NCI-H2227 (cell line): ENCODE data around the gene IARS1.

ENCODE experiments used
- DNase-seq: peaks from one replicate; lab custom pipeline; 2025; ENCODE audit not compliant: unreplicated experiment; lab: John Stamatoyannopoulos, UW

The IARS1 gene

GRCh38 chr9:92293452-92294296, at the start of gene IARS1:
IARS1 (minus strand) TSS chr9:92293697; CDS start chr9:92289419, 4,278 bp downstream.
- peak; percentile 96 for DNase-seq

DNA sequence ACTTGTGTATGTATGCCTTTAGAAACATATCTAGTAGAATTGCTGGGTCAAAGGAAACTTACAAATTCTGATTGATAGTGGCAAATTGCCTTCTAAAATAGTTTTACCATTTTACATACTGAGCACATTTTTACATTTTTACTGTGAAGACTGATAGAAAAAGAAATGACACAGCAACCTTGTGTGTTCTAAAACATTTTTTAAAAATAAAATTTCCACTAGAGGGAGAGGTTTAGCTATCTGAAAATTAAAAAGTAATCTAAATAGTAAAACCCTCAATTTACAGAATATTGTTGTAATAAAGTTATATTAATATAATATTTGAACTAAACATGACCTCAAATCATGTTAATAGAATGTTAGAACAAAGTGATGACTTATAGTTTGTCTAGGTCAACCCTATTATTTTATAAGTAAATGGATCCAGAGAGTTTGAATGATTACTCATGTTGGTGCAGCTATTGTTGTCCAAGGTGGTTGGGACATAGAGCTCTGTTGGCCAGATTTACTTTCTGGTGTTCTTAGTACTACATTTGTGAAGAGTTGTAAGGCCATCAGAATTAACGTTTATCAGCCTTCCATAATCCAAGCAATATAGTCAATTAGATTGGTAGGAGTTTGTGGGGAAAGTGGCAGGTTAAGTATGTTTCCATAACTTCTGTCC, 49.5 kb upstream of the IARS1 start:
- DNase-seq: no peak

- DNase-seq: no peak
These were observed 48.1 kb upstream of the IARS1 start for GRCh38 chr9:92341578-92341977.

- no peak for DNase-seq
These were observed 39.8 kb upstream of the IARS1 start for GRCh38 chr9:92333282-92333634.

DNA sequence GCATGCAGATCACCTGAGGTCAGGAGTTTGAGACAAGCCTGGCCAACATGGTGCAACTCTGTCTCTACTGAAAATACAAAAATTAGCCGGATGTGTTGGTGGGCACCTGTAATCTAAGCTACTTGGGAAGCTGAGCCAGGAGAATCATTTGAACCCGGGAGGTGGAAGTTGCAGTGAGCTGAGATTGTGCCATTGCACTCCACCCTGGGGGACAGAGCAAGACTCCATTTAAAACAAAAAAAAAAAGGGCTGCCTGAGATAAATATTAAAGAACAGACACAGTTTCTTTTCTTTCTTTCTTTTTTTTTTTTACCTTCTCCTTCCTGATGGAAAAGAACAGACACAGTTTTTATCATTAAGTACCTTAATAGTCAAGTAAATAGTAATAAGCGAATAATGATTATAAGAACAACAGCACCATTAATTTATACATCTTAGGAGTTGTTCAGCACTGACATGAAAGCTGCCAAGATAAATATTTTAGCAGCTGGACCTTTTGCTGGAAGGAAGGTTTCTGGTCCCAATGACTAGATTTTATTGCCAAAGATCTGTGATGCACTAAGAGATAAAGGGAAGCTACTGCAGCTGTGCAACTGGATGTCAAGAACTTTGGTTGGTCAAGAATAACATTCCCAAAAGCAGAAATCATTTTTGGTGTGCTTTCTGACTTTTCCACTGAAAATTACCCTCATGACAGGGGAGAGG, 39.2 kb upstream of the IARS1 start:
- no peak for DNase-seq

- peak; percentile 22 for DNase-seq
These were observed 34.7 kb upstream of the IARS1 start for GRCh38 chr9:92328225-92328624.

GRCh38 chr9:92327283-92327850, 33.9 kb upstream of the IARS1 start:
- DNase-seq: no peak

- no peak for DNase-seq
These were observed 32.5 kb upstream of the IARS1 start for GRCh38 chr9:92325991-92326500.

GRCh38 chr9:92325269-92325990, 31.9 kb upstream of the IARS1 start, which contains the start of the genes CENPP and NOL8:
CENPP (plus strand) TSS chr9:92325953.
NOL8 (minus strand) TSS chr9:92325350; CDS start chr9:92324161, 1,189 bp downstream.
- peak; percentile 88 for DNase-seq

DNA sequence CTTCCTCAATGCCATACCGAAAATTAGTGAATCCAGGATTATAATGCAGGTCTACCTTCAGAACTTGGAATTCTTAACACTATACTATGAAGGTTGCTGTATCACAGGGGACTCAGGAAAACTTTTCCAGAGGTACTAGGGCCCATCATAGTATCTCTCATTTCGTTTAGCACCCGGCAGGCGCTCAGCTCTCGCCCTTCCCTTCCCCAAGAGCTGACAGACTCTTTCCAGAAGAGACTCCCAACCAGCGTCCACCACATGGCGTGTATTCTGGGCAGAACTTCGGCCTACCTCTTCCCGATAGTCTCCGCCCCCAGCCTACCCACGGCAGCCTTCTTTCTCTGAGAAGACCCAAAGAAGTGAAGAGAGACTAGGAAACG, 31.4 kb upstream of the IARS1 start:
- no peak for DNase-seq

- no peak for DNase-seq
These were observed 30.9 kb upstream of the IARS1 start for GRCh38 chr9:92324431-92324830.

DNA sequence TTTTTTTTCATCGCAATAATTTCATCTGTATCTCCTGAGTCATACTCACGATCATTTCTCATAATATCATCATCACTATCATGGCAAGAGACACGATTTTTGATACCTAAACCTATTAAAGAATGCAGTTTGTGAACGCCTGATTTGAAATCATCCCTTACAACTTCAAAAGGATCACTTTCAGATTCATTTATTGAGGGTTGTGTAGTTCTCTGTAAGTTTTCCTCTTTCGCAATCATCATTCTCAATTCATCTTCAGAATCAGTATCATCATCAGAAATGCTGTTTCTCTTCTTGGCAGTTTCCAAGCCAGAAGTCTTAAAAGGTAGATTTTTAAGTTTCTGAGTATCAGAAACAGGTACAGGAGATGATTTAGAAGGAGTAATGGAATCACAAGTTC, 22.0 kb upstream of the IARS1 start:
- DNase-seq: no peak

- no peak for DNase-seq
These were observed 20.1 kb upstream of the IARS1 start for GRCh38 chr9:92313624-92314012.

DNA sequence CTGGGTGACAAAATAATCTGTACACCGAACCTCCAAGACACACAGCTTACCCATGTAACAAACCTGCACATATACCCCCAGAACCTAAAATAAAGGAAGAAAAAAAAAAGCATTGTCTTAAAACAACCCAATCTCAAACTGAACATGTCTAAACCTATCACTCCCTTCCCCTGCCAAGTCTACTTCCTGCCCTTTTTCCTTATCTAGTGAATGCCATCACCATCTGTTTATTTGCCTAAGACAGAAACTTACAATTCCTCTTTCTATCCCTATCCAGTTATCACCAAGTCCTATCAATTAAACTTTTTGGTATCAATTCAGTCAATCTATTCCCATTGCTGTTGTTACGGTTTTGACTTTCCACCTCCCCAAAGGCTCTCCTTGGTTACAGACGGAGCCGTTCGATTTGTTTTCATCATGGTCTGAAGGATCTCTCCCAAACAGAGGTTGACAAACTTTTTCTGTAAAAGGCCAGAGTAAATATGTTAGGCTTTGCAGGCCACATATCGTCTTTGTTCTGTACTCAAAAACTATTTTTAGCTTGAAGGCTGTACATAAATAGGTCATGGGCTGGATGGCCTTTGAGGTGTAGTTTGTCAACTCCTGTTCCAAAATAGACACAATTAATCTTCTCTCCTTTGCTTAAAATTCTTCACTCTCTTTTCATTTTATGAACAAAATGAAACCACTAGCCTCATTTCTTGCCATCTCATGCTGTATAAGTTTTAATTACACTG, 19.6 kb upstream of the IARS1 start:
- no peak for DNase-seq

DNA sequence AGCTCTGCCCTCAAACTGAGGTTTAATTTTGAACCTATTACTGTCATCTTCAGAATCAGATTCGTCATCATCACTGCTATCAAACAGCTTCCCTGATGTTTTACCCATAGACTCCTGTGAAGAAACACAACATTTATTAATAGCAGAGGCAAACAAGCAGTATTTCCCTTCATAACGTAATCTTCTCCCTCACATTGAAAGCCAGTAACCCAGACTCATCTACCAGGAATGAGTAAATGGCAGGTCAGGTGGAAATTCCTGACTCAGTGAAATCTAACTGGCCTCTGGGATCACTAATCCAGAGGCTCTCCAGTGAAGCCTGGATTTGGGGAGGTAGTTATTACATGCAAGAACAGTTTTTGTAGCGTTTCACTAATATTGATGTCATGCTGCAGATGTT, 17.1 kb upstream of the IARS1 start:
- no peak for DNase-seq

- DNase-seq: no peak
These were observed 15.4 kb upstream of the IARS1 start for GRCh38 chr9:92308893-92309292.

DNA sequence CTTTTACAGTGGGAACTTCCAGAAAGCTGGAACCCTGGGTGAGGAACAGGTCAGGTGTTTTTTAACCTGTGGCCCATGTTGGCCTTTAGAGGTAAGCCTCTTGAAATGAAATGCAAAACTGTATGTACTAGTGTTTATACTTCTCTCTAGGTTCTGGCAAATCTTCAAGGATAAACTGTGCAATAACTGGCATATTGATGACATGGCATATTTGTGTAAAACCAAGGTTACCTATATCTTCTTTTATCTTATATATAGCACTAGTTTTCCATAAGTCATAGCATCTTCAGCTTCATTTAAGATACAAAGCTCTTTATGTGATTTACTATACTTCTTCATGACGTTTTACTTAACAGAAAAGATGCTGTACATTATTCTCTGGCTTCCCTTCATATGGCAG, 7.4 kb upstream of the IARS1 start:
- DNase-seq: no peak

- DNase-seq: no peak
These were observed 5.6 kb upstream of the IARS1 start for GRCh38 chr9:92299116-92299515.

GRCh38 chr9:92298036-92298435, 4.5 kb upstream of the IARS1 start:
- DNase-seq: no peak

- no peak for DNase-seq
These were observed 4.1 kb upstream of the IARS1 start for GRCh38 chr9:92297611-92298010.
